ENCODE data around the gene RASGRP4.

Gene RASGRP4

DNA sequence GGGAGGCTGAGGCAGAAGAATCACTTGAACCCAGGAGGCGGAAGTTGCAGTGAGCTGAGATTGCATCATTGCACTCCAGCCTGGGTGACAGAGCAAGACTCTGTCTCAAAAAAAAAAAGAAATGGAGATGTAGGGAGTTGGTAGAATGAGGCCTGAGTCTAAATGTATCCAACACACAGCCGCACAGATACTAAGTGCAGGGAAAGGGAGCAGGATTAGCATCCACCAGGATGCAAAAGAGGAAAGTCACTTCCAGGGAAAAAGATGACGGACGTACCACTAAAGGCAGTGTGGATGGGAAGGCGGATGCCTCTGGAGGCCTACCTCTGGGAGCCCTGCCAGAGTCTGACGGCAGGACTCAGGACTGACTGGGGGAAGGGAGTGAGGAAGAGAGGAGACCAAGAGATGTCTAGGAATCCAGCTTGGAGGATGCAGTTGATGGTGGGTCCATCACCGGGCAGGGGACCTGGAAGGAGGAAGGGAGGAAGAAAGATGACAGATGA is 16.3 kb downstream of the RASGRP4 start:
- no peak for DNase-seq (ENCODE audit: low read depth)
- TF ChIP-seq, protein P1, sequence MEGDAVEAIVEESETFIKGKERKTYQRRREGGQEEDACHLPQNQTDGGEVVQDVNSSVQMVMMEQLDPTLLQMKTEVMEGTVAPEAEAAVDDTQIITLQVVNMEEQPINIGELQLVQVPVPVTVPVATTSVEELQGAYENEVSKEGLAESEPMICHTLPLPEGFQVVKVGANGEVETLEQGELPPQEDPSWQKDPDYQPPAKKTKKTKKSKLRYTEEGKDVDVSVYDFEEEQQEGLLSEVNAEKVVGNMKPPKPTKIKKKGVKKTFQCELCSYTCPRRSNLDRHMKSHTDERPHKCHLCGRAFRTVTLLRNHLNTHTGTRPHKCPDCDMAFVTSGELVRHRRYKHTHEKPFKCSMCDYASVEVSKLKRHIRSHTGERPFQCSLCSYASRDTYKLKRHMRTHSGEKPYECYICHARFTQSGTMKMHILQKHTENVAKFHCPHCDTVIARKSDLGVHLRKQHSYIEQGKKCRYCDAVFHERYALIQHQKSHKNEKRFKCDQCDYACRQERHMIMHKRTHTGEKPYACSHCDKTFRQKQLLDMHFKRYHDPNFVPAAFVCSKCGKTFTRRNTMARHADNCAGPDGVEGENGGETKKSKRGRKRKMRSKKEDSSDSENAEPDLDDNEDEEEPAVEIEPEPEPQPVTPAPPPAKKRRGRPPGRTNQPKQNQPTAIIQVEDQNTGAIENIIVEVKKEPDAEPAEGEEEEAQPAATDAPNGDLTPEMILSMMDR (IDR thresholded peaks at IDR 0.05; ENCODE audit: insufficient read depth, low read depth, low read length, missing control alignments): no peak
- no peak overlapping the region for H3K4me3 ChIP-seq (ENCODE audit: low read length)

- DNase-seq (ENCODE audit: low read depth): no peak
- TF ChIP-seq, protein P1 (IDR thresholded peaks at IDR 0.05; ENCODE audit: insufficient read depth, low read depth, low read length, missing control alignments): no peak
- H3K4me3 ChIP-seq (ENCODE audit: low read length): no peak overlapping the region
Observed at GRCh38 chr19:38405276-38405675, 20.7 kb downstream of the RASGRP4 start.

DNA sequence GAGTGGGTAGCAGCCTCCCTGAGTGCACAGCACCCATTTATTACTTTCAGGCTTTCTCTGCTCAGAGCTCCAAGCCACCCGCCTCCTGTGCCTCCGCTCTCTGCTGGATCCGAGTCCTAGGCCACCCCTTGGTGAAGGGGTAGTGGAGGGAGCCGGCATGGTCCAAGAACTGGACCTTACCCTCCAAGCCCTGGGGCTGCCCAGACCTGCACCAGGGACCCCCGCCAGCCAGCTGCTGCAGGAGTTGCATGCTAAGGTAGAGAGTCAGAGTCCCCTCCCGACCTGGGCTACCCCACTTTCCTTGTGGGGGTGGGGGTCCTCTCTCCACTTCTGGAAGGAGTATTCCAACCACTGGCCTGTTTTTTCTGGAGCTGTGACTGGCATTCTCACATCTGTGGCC is 21.2 kb downstream of the RASGRP4 start:
- TF ChIP-seq, protein P1 (IDR thresholded peaks at IDR 0.05; ENCODE audit: insufficient read depth, low read depth, low read length, missing control alignments): no peak
- no peak for DNase-seq (ENCODE audit: low read depth)
- no peak overlapping the region for H3K4me3 ChIP-seq (ENCODE audit: low read length)

- TF ChIP-seq, protein P1 (IDR thresholded peaks at IDR 0.05; ENCODE audit: insufficient read depth, low read depth, low read length, missing control alignments): peak; percentile 61
- H3K4me3 ChIP-seq (ENCODE audit: low read length): peak within 1 kb of the TSS; percentile 83
- peak; percentile 98 for DNase-seq (ENCODE audit: low read depth)
Observed at GRCh38 chr19:38402967-38403674, 22.9 kb downstream of the RASGRP4 start, which contains the start of gene FAM98C. Gene FAM98C (plus strand): TSS chr19:38403093. CDS start chr19:38403154, 61 bp downstream.

GRCh38 chr19:38402623-38402966 is 23.4 kb downstream of the RASGRP4 start:
- peak overlapping the region; percentile 32 for H3K4me3 ChIP-seq (ENCODE audit: low read length)
- TF ChIP-seq, protein P1 (IDR thresholded peaks at IDR 0.05; ENCODE audit: insufficient read depth, low read depth, low read length, missing control alignments): no peak

DNA sequence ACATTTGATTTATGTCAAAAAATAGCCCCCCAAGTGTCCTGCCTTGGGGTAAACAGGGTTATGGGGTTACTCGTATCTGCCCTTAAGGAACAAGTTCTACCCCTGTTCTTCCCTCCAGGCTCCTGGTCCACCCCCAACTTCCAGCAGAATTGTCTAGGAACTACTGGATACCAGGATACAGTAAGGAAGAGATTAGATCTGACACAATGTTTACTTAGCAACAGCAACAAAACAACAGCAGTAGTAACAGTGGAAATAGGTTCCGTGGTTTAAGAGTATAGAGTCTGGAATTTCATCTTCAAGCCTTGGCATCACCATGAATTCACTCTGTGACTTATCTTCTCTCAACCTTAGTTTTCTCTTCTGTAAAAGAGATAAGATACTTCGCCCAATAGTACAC is 24.9 kb downstream of the RASGRP4 start:
- no peak overlapping the region for H3K4me3 ChIP-seq (ENCODE audit: low read length)
- TF ChIP-seq, protein P1 (IDR thresholded peaks at IDR 0.05; ENCODE audit: insufficient read depth, low read depth, low read length, missing control alignments): no peak
- peak; percentile 32 for DNase-seq (ENCODE audit: low read depth)

More at GRCh38 chr19:38402623-38402966, 23.4 kb downstream of the RASGRP4 start:
- no peak for DNase-seq (ENCODE audit: low read depth)

DNA sequence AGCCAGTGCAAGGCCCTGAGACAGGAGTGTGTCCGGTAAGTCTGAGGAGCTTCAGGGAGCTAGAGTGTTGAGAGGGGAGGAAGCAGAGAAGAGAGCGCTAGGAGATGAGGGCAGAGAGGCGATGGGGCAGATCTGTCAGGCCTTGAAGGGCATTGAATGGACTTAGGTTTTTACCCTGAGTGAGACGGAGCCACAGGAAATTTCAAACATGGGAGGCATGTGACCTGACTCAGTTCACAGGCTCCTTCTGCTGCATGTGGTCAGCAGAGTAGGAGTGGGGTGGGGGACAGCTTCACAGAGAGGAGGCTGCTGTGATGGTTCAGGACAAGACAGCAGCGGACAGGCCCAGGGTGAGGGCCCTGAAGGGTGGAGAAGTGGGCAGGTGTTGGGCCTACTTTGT is 25.7 kb downstream of the RASGRP4 start:
- no peak overlapping the region for H3K4me3 ChIP-seq (ENCODE audit: low read length)
- no peak for DNase-seq (ENCODE audit: low read depth)
- TF ChIP-seq, protein P1 (IDR thresholded peaks at IDR 0.05; ENCODE audit: insufficient read depth, low read depth, low read length, missing control alignments): no peak
